ENCODE data around the gene CD177.
"Not testable (repeated sequence)": the region's sequence is repeated elsewhere in the genome, so short reads cannot be mapped to it uniquely, and the experiment has no call there.

CD177 gene

GRCh38 chr19:43383759-43384158 is 30.3 kb downstream of the CD177 start:
- H3K36me3 Mint-ChIP-seq, ATAC-seq, H3K4me3 Mint-ChIP-seq, H3K9me3 Mint-ChIP-seq, H3K27ac Mint-ChIP-seq: not testable (repeated sequence)
- peaks cover 11% of the 10 kb centered on the region for H3K4me1 Mint-ChIP-seq
- peaks cover 10% of the 10 kb centered on the region for H3K27me3 Mint-ChIP-seq

GRCh38 chr19:43390903-43391551 is 37.5 kb downstream of the CD177 start:
- H3K9me3 Mint-ChIP-seq, ATAC-seq, H3K4me3 Mint-ChIP-seq, H3K36me3 Mint-ChIP-seq, H3K27ac Mint-ChIP-seq: not testable (repeated sequence)
- H3K27me3 Mint-ChIP-seq: peaks cover 23% of the 10 kb centered on the region
- H3K4me1 Mint-ChIP-seq: peaks cover 11% of the 10 kb centered on the region

GRCh38 chr19:43391552-43391935 is 38.1 kb downstream of the CD177 start:
- not testable (repeated sequence) for ATAC-seq, H3K4me3 Mint-ChIP-seq, H3K27ac Mint-ChIP-seq, H3K36me3 Mint-ChIP-seq, H3K9me3 Mint-ChIP-seq
- Mint-ChIP-seq H3K4me1 (peaks cover 11% of the 10 kb centered on the region), H3K27me3 (peaks cover 23% of the 10 kb centered on the region)

GRCh38 chr19:43393501-43393900 is 40.0 kb downstream of the CD177 start:
- ATAC-seq, H3K4me3 Mint-ChIP-seq, H3K4me1 Mint-ChIP-seq, H3K36me3 Mint-ChIP-seq, H3K9me3 Mint-ChIP-seq, H3K27ac Mint-ChIP-seq: not testable (repeated sequence)
- peaks cover 23% of the 10 kb centered on the region for H3K27me3 Mint-ChIP-seq

GRCh38 chr19:43395561-43395960 is 42.1 kb downstream of the CD177 start:
- no peak overlapping the region for H3K27ac Mint-ChIP-seq
- H3K27me3 Mint-ChIP-seq: peaks cover 16% of the 10 kb centered on the region

GRCh38 chr19:43406297-43406696 is 52.8 kb downstream of the CD177 start:
- ATAC-seq: no peak
- H3K27me3 Mint-ChIP-seq: peaks cover 34% of the 10 kb centered on the region
- no peak overlapping the region for H3K27ac Mint-ChIP-seq

More at GRCh38 chr19:43395561-43395960, 42.1 kb downstream of the CD177 start:
- no peak for ATAC-seq
- no peaks in the 10 kb centered on the region for H3K4me1 Mint-ChIP-seq
- H3K9me3 Mint-ChIP-seq: no peaks in the 10 kb centered on the region
- no peaks in the 10 kb centered on the region for H3K36me3 Mint-ChIP-seq
- H3K4me3 Mint-ChIP-seq: no peak overlapping the region

GRCh38 chr19:43407416-43408005 is 54.0 kb downstream of the CD177 start:
- ATAC-seq: no peak
- peaks cover 18% of the 10 kb centered on the region for H3K9me3 Mint-ChIP-seq
- H3K4me1 Mint-ChIP-seq: no peaks in the 10 kb centered on the region
- H3K27ac Mint-ChIP-seq: no peak overlapping the region
- H3K27me3 Mint-ChIP-seq: peaks cover 38% of the 10 kb centered on the region
- H3K36me3 Mint-ChIP-seq: no peaks in the 10 kb centered on the region
- H3K4me3 Mint-ChIP-seq: no peak overlapping the region

More at GRCh38 chr19:43406297-43406696, 52.8 kb downstream of the CD177 start:
- Mint-ChIP-seq H3K4me3 (no peak overlapping the region), H3K9me3 (peaks cover 18% of the 10 kb centered on the region), H3K4me1 (no peaks in the 10 kb centered on the region), H3K36me3 (no peaks in the 10 kb centered on the region)

- peaks cover 38% of the 10 kb centered on the region for H3K27me3 Mint-ChIP-seq
- no peak overlapping the region for H3K27ac Mint-ChIP-seq
- no peaks in the 10 kb centered on the region for H3K4me1 Mint-ChIP-seq
- peaks cover 18% of the 10 kb centered on the region for H3K9me3 Mint-ChIP-seq
- no peak overlapping the region for H3K4me3 Mint-ChIP-seq
- no peaks in the 10 kb centered on the region for H3K36me3 Mint-ChIP-seq
- no peak for ATAC-seq
Measured at GRCh38 chr19:43408043-43408442, 54.6 kb downstream of the CD177 start.

- Mint-ChIP-seq H3K27ac (no peak overlapping the region), H3K27me3 (peaks cover 38% of the 10 kb centered on the region), H3K4me1 (no peaks in the 10 kb centered on the region), H3K4me3 (no peak overlapping the region), H3K9me3 (peaks cover 18% of the 10 kb centered on the region), H3K36me3 (no peaks in the 10 kb centered on the region)
- ATAC-seq: no peak
Measured at GRCh38 chr19:43409415-43409814, 55.9 kb downstream of the CD177 start.

GRCh38 chr19:43412441-43412840 is 59.0 kb downstream of the CD177 start:
- Mint-ChIP-seq H3K27me3 (peaks cover 25% of the 10 kb centered on the region), H3K9me3 (peaks cover 16% of the 10 kb centered on the region), H3K4me3 (no peak overlapping the region), H3K4me1 (no peaks in the 10 kb centered on the region), H3K36me3 (no peaks in the 10 kb centered on the region), H3K27ac (no peak overlapping the region)
- no peak for ATAC-seq
